Neural progenitor cell (in vitro differentiated cells): ENCODE measurements around the gene MRPL40. TPM values are rescaled to one million over a fixed set of nuclear protein-coding genes. Genes with fewer than 3 reads are reported as not detected.

Experiments
- DNase-seq: peaks from one replicate; pipeline ENCODE4 v3.0.0-alpha.2; 2016; ENCODE audit warnings: low spot score
- H2AFZ ChIP-seq: fragments of 200-600 bp; sonication (generic); replicated peaks from 2 replicates; pipeline ENCODE4 v1.6.1; 2016; ENCODE audit warnings: antibody characterized with exemption
- H3F3A ChIP-seq: fragments of 200-600 bp; sonication (generic); 2 replicates; pipeline ENCODE4 v1.6.1; 2016; ENCODE audit warnings: antibody characterized with exemption, low read depth
- H3K27ac ChIP-seq: fragments of 200-600 bp; sonication (generic); 2 replicates; pipeline ENCODE4 v1.5.1; 2016; ENCODE audit warnings: mild to moderate bottlenecking
- H3K27me3 ChIP-seq: fragments of 200-600 bp; sonication (generic); 2 replicates; pipeline ENCODE4 v1.6.1; 2016; ENCODE audit warnings: mild to moderate bottlenecking, moderate library complexity
- H3K36me3 ChIP-seq: fragments of 200-600 bp; sonication (generic); 2 replicates; pipeline ENCODE4 v1.5.1; 2016
- H3K4me1 ChIP-seq: fragments of 200-600 bp; sonication (generic); 2 replicates; pipeline ENCODE4 v1.6.1; 2016; ENCODE audit warnings: mixed run types
- H3K4me2 ChIP-seq: fragments of 200-600 bp; sonication (generic); 2 replicates; pipeline ENCODE4 v1.6.1; 2016
- H3K4me3 ChIP-seq: fragments of 200-600 bp; sonication (generic); 2 replicates; pipeline ENCODE4 v1.5.1; 2016
- H3K79me2 ChIP-seq: fragments of 200-600 bp; sonication (generic); 2 replicates; pipeline ENCODE4 v1.6.1; 2016; ENCODE audit warnings: low read depth
- H3K9ac ChIP-seq: fragments of 200-600 bp; sonication (generic); 2 replicates; pipeline ENCODE4 v1.6.1; 2016
- H3K9me3 ChIP-seq: fragments of 200-600 bp; sonication (generic); 2 replicates; pipeline ENCODE4 v1.5.1; 2016; ENCODE audit warnings: low read depth
- H4K20me1 ChIP-seq: fragments of 200-600 bp; sonication (generic); 2 replicates; pipeline ENCODE4 v1.6.1; 2016; ENCODE audit warnings: low read depth
- H3K27ac Mint-ChIP-seq: 3 replicates; pipeline ENCODE4 v1.8.0; 2021; ENCODE audit warnings: mixed read lengths
- H3K27me3 Mint-ChIP-seq: 2 replicates; pipeline ENCODE4 v1.8.0; 2022; ENCODE audit warnings: low read depth, mild to moderate bottlenecking, inconsistent platforms, moderate library complexity, mixed read lengths; ENCODE audit not compliant: insufficient read depth
- H3K36me3 Mint-ChIP-seq: 3 replicates; pipeline ENCODE4 v1.8.0; 2021; ENCODE audit warnings: mixed read lengths
- H3K4me1 Mint-ChIP-seq: 3 replicates; pipeline ENCODE4 v1.8.0; 2021; ENCODE audit warnings: mixed read lengths
- H3K4me3 Mint-ChIP-seq: 3 replicates; pipeline ENCODE4 v1.8.0; 2021; ENCODE audit warnings: mild to moderate bottlenecking, moderate library complexity, mixed read lengths
- H3K9me3 Mint-ChIP-seq: 3 replicates; pipeline ENCODE4 v1.8.0; 2020; ENCODE audit warnings: mixed read lengths
- EZH2 ChIP-seq: fragments of 200-600 bp; sonication (generic); IDR thresholded peaks from 2 replicates; pipeline ENCODE4 v1.6.1; 2017; ENCODE audit warnings: antibody characterized with exemption, mild to moderate bottlenecking, moderate library complexity
- EZH2phosphoT487 ChIP-seq: fragments of 200-600 bp; sonication (generic); IDR thresholded peaks from 2 replicates; pipeline ENCODE4 v1.6.1; 2017; ENCODE audit warnings: antibody characterized with exemption
- total RNA-seq: library from RNA; depleted of rRNA; stranded (reverse); fragments of >200 nt; gene quantifications from 2 replicates; pipeline ENCODE4 v1.2.3, GENCODE V29; 2015; ENCODE audit warnings: low replicate concordance
- TF ChIP-seq, protein P1 (sequence below): fragments of 200-600 bp; sonication (generic); IDR thresholded peaks from 2 replicates; pipeline ENCODE4 v1.5.1; 2017; ENCODE audit warnings: antibody characterized with exemption, mild to moderate bottlenecking

MRPL40 gene
- total RNA-seq, 1 donor from 2014 or later: 17.0 TPM

DNA sequence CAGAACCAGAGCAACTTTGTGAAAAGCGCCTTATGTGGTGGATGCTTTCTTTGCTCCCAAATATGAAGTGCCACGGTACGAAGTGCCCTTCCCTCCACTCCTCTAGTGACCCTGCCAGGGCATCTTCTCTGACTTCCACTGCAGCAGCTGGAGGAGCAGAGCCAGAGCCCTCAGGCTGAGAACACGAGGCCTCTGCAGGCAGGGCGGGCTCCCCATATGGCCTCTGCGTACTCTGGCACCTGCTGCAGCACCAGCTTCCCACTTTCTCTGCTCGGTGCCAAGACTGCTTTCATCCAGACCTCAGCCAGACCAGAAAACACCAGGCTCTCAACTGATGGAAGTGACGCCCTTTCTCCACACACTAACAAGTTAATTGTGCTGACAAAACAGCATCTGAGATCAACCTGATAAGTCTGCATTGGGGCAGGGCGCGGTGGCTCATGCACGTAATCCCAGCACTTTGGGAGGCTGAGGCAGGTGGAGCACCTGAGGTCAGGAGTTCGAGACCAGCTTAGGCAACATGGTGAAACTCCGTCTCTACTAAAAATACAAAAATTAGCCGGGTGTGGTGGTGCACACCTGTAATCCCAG is 33.9 kb downstream of the MRPL40 start:
- no peak overlapping the region for H3K27ac Mint-ChIP-seq
- Histone ChIP-seq H2AFZ (no peak overlapping the region), H3K4me2 (no peak overlapping the region), H3K9me3 (no peaks in the 10 kb centered on the region), H3K27me3 (no peaks in the 10 kb centered on the region), H3K9ac (no peak overlapping the region), H3F3A (no peaks in the 10 kb centered on the region), H3K27ac (no peak overlapping the region), H3K4me1 (no peaks in the 10 kb centered on the region), H3K4me3 (no peak overlapping the region), H3K36me3 (no peaks in the 10 kb centered on the region), H4K20me1 (peaks cover 15% of the 10 kb centered on the region), H3K79me2 (no peaks in the 10 kb centered on the region)
- H3K4me3 Mint-ChIP-seq: no peak overlapping the region
- DNase-seq: no peak
- no peaks in the 10 kb centered on the region for H3K4me1 Mint-ChIP-seq
- H3K9me3 Mint-ChIP-seq: no peaks in the 10 kb centered on the region
- H3K36me3 Mint-ChIP-seq: peaks cover 19% of the 10 kb centered on the region
- TF ChIP-seq EZH2phosphoT487 (no peak), EZH2 (no peak)
- TF ChIP-seq, protein P1, sequence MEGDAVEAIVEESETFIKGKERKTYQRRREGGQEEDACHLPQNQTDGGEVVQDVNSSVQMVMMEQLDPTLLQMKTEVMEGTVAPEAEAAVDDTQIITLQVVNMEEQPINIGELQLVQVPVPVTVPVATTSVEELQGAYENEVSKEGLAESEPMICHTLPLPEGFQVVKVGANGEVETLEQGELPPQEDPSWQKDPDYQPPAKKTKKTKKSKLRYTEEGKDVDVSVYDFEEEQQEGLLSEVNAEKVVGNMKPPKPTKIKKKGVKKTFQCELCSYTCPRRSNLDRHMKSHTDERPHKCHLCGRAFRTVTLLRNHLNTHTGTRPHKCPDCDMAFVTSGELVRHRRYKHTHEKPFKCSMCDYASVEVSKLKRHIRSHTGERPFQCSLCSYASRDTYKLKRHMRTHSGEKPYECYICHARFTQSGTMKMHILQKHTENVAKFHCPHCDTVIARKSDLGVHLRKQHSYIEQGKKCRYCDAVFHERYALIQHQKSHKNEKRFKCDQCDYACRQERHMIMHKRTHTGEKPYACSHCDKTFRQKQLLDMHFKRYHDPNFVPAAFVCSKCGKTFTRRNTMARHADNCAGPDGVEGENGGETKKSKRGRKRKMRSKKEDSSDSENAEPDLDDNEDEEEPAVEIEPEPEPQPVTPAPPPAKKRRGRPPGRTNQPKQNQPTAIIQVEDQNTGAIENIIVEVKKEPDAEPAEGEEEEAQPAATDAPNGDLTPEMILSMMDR: no peak
- H3K27me3 Mint-ChIP-seq: no peaks in the 10 kb centered on the region

DNA sequence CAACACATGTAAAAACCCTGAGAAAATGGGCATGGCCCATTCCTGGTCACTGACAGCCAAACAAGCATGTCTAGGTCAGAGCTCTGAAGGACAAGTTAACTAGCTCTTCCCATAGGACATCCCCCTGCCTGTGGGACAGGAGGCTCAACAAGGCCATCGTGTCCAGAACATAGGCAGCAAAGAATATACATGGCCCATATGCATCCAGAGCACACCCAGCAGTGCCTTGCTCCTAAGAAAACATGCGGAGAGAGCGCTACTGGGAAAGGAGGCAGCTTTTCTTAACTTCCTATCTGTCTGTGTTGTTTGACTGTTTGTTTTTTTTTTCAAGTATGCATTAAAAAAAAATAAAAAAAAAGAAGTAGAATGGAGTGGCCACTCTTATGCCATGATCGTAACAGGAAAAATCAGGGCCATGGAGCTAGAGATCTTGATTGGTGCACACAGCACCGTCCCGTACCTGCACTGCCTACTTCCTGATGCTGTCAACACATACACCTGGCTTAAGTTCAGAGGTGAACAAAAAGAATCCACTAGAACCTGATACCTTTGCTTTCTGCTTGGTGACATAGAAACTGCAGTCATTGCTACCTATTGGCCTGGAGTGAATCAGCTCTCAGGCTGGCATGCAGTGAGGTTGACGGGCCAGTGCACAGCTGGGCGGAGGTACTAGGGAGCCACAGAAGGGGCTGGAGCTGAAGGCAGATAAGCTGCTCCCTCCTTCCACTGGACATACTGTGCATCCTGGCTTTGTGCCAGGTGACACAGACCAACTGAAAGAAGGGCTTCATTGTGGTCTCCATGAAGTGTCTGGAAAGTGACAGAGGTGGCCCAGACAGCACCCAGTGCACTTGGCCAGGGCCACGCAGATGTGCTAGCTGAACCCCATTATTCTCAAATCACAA is 34.8 kb downstream of the MRPL40 start:
- Histone ChIP-seq H4K20me1 (peaks cover 15% of the 10 kb centered on the region), H3F3A (no peaks in the 10 kb centered on the region), H3K79me2 (no peaks in the 10 kb centered on the region), H3K4me3 (no peak overlapping the region), H3K27ac (no peak overlapping the region), H2AFZ (no peak overlapping the region), H3K4me2 (no peak overlapping the region), H3K9ac (no peak overlapping the region), H3K4me1 (no peaks in the 10 kb centered on the region), H3K9me3 (no peaks in the 10 kb centered on the region), H3K36me3 (no peaks in the 10 kb centered on the region), H3K27me3 (no peaks in the 10 kb centered on the region)
- no peaks in the 10 kb centered on the region for H3K4me1 Mint-ChIP-seq
- DNase-seq: no peak
- no peak overlapping the region for H3K4me3 Mint-ChIP-seq
- no peaks in the 10 kb centered on the region for H3K9me3 Mint-ChIP-seq
- TF ChIP-seq EZH2: no peak
- TF ChIP-seq, protein P1: no peak
- no peak for TF ChIP-seq EZH2phosphoT487
- H3K27me3 Mint-ChIP-seq: no peaks in the 10 kb centered on the region
- no peak overlapping the region for H3K27ac Mint-ChIP-seq
- H3K36me3 Mint-ChIP-seq: peaks cover 26% of the 10 kb centered on the region

DNA sequence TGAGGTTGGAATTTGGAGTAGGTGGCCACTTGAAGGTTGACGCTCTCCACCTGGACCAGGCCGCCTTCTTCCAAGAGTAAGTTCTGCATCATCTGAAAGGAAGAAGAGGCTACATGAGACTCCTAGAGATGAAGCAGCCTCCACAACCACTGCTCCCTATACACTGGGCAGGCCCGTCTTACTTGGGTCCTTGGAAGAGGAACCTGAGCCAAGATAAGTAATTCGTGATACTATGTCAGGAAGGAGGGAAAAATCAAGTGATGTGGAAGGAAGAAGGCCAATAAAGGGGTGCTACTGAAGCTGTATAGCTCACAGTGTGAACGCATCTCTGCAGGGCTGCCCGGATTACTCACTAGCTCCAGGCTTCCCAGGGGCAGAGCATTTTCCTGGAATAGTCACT is 35.6 kb downstream of the MRPL40 start:
- Histone ChIP-seq H3K4me1 (no peaks in the 10 kb centered on the region), H3K27me3 (no peaks in the 10 kb centered on the region), H3K9me3 (no peaks in the 10 kb centered on the region), H3K4me3 (no peak overlapping the region), H2AFZ (no peak overlapping the region), H3F3A (no peaks in the 10 kb centered on the region), H3K4me2 (no peak overlapping the region), H4K20me1 (peaks cover 15% of the 10 kb centered on the region), H3K27ac (no peak overlapping the region), H3K79me2 (no peaks in the 10 kb centered on the region), H3K9ac (no peak overlapping the region), H3K36me3 (no peaks in the 10 kb centered on the region)
- peaks cover 27% of the 10 kb centered on the region for H3K36me3 Mint-ChIP-seq
- H3K4me1 Mint-ChIP-seq: no peaks in the 10 kb centered on the region
- TF ChIP-seq, protein P1: no peak
- TF ChIP-seq EZH2phosphoT487: no peak
- no peak for TF ChIP-seq EZH2
- no peak for DNase-seq
- no peak overlapping the region for H3K4me3 Mint-ChIP-seq
- no peaks in the 10 kb centered on the region for H3K27me3 Mint-ChIP-seq
- no peak overlapping the region for H3K27ac Mint-ChIP-seq
- H3K9me3 Mint-ChIP-seq: no peaks in the 10 kb centered on the region
